Smooth muscle cell (in vitro differentiated cells): ENCODE data around the gene PTRH2. TPM values are rescaled to one million over a fixed set of nuclear protein-coding genes. Genes with fewer than 3 reads are reported as not detected.
A peak's percentile ranks its signal among the peaks of the same experiment; 100 is the strongest.

ENCODE experiments used
- DNase-seq: peaks from one replicate; lab custom pipeline; 2025; ENCODE audit not compliant: unreplicated experiment; lab: John Stamatoyannopoulos, UW
- H2AFZ ChIP-seq: fragments of 200-600 bp; sonication (generic); 2 replicates; pipeline ENCODE4 v1.6.0; 2016; ENCODE audit warnings: antibody characterized with exemption, low read depth, mild to moderate bottlenecking
- H3F3A ChIP-seq: fragments of 200-600 bp; sonication (generic); 2 replicates; pipeline ENCODE4 v1.6.0; 2017; ENCODE audit warnings: antibody characterized with exemption, low read depth
- H3K27ac ChIP-seq: fragments of 200-600 bp; sonication (generic); 2 replicates; pipeline ENCODE4 v1.5.1; 2016; ENCODE audit warnings: low read depth, mild to moderate bottlenecking
- H3K27me3 ChIP-seq: fragments of 200-600 bp; sonication (generic); 2 replicates; pipeline ENCODE4 v1.6.1; 2016; ENCODE audit warnings: low read depth, mild to moderate bottlenecking
- H3K36me3 ChIP-seq: fragments of 200-600 bp; sonication (generic); 2 replicates; pipeline ENCODE4 v1.5.1; 2016; ENCODE audit warnings: low read depth
- H3K4me1 ChIP-seq: fragments of 200-600 bp; sonication (generic); 2 replicates; pipeline ENCODE4 v1.5.1; 2016; ENCODE audit warnings: low read depth
- H3K4me2 ChIP-seq: fragments of 200-600 bp; sonication (generic); 2 replicates; pipeline ENCODE4 v1.6.0; 2016; ENCODE audit warnings: mild to moderate bottlenecking
- H3K4me3 ChIP-seq: fragments of 200-600 bp; sonication (generic); 2 replicates; pipeline ENCODE4 v1.5.1; 2016; ENCODE audit warnings: mild to moderate bottlenecking
- H3K79me2 ChIP-seq: fragments of 200-600 bp; sonication (generic); 2 replicates; pipeline ENCODE4 v1.6.0; 2016; ENCODE audit warnings: low read depth, mild to moderate bottlenecking
- H3K9ac ChIP-seq: fragments of 200-600 bp; sonication (generic); 2 replicates; pipeline ENCODE4 v1.6.0; 2016; ENCODE audit warnings: low read depth
- H3K9me3 ChIP-seq: fragments of 200-600 bp; sonication (generic); replicated peaks from 2 replicates; pipeline ENCODE4 v1.5.1; 2016; ENCODE audit warnings: low read depth
- H4K20me1 ChIP-seq: fragments of 200-600 bp; sonication (generic); 2 replicates; pipeline ENCODE4 v1.6.0; 2016; ENCODE audit warnings: low read depth
- WGBS: methylation state at CpG from one replicate; pipeline ENCODE4 v1.1.7; 2016; ENCODE audit warnings: low lambda C conversion rate; 5-methylcytosine and 5-hydroxymethylcytosine counted together
- polyA plus RNA-seq: library from polyadenylated mRNA; unstranded; fragments of >200 nt; fragmentation: Nextera tagmentation; extraction: Ambion mirVana; gene quantifications from 2 replicates; pipeline ENCODE4 v1.2.1, GENCODE V29; 2016
- total RNA-seq: library from RNA; depleted of rRNA; stranded (reverse); fragments of >200 nt; gene quantifications from 2 replicates; pipeline ENCODE4 v1.2.3, GENCODE V29; 2014
- TF ChIP-seq, protein P1 (sequence below): fragments of 200-600 bp; sonication (generic); IDR thresholded peaks from 2 replicates; pipeline ENCODE4 v1.5.1; 2017; ENCODE audit warnings: borderline replicate concordance, mild to moderate bottlenecking, antibody characterized with exemption; ENCODE audit not compliant: insufficient read depth, poor library complexity, severe bottlenecking

PTRH2 gene
- total and polyA plus RNA-seq, 2 experiments from 2014 or later: 11.4 to 26.2 TPM

DNA sequence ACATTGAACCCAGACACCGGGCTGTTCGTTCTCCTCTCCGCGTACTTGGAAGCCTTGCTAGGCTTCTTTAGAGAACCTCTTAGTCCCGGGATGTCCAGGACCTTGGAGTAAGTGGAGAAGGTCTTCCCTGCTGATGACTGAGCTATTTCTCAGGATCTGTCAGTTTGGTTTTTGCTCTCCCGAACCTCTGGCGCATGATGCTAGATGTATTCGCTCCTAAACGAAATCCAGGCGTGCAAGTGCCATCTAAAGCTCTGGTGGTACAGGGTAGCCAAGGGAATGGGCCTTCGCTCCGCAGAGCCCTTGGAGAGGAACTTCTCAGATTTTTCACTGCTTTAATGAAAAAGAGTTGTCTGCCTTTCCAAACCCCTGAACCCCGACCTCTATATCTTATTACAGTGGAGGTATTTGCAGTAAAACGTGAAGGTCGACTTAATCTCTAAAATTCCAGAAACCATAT, 771 bp upstream of the PTRH2 start:
- Histone ChIP-seq H3K4me1 (peaks cover 28% of the 10 kb centered on the region), H3K27me3 (no peaks in the 10 kb centered on the region), H3K9ac (peak overlapping the region; percentile 97), H3K9me3 (no peaks in the 10 kb centered on the region), H4K20me1 (peaks cover 80% of the 10 kb centered on the region), H3K4me3 (peak overlapping the region; percentile 79), H3K27ac (peak overlapping the region; percentile 97), H3F3A (peaks cover 11% of the 10 kb centered on the region), H3K79me2 (peaks cover 93% of the 10 kb centered on the region), H2AFZ (no peak overlapping the region), H3K4me2 (peak overlapping the region; percentile 86), H3K36me3 (no peaks in the 10 kb centered on the region)
- no peak for DNase-seq
- 2% methylated on average over 15 of the region's 15 CpGs for WGBS
- TF ChIP-seq, protein P1, sequence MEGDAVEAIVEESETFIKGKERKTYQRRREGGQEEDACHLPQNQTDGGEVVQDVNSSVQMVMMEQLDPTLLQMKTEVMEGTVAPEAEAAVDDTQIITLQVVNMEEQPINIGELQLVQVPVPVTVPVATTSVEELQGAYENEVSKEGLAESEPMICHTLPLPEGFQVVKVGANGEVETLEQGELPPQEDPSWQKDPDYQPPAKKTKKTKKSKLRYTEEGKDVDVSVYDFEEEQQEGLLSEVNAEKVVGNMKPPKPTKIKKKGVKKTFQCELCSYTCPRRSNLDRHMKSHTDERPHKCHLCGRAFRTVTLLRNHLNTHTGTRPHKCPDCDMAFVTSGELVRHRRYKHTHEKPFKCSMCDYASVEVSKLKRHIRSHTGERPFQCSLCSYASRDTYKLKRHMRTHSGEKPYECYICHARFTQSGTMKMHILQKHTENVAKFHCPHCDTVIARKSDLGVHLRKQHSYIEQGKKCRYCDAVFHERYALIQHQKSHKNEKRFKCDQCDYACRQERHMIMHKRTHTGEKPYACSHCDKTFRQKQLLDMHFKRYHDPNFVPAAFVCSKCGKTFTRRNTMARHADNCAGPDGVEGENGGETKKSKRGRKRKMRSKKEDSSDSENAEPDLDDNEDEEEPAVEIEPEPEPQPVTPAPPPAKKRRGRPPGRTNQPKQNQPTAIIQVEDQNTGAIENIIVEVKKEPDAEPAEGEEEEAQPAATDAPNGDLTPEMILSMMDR: no peak

GRCh38 chr17:59702304-59702703, 4.9 kb downstream of the PTRH2 start:
- no peak overlapping the region for H3K4me2 ChIP-seq
- no peak overlapping the region for H3K4me3 ChIP-seq
- no peaks in the 10 kb centered on the region for H3K27me3 ChIP-seq
- no peak for DNase-seq
- peaks cover 89% of the 10 kb centered on the region for H4K20me1 ChIP-seq
- H3K36me3 ChIP-seq: no peaks in the 10 kb centered on the region
- peak overlapping the region; percentile 15 for H3K27ac ChIP-seq
- peaks cover 14% of the 10 kb centered on the region for H3K4me1 ChIP-seq
- H3K79me2 ChIP-seq: peaks cover 96% of the 10 kb centered on the region
- H3K9me3 ChIP-seq: no peaks in the 10 kb centered on the region
- H3F3A ChIP-seq: peaks cover 22% of the 10 kb centered on the region
- no peak overlapping the region for H2AFZ ChIP-seq
- 94% methylated on average over 7 of the region's 7 CpGs for WGBS
- TF ChIP-seq, protein P1: no peak
- no peak overlapping the region for H3K9ac ChIP-seq

DNA sequence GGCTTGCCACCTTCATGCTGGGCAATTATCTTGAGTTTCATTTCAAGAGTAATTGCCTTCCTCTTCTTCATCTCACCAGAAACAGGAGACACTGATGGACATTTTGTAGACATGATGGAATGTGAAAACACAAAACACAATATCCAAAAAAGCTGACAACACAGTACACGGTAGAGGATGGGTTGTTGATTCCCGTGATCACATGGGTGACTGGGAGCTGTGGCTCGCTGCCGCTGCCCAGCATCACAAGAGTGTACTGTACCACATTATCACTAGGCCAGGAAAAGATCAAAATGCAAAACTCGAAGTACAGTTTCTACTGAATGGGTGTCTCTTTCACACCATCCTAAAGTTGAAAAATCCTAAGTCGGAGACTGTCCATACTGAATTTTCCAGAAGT, 7.4 kb downstream of the PTRH2 start:
- DNase-seq: no peak
- H3K9ac ChIP-seq: no peak overlapping the region
- no peak overlapping the region for H3K4me3 ChIP-seq
- peaks cover 45% of the 10 kb centered on the region for H3F3A ChIP-seq
- peaks cover 98% of the 10 kb centered on the region for H4K20me1 ChIP-seq
- H3K36me3 ChIP-seq: peaks cover 10% of the 10 kb centered on the region
- TF ChIP-seq, protein P1: no peak
- no peaks in the 10 kb centered on the region for H3K9me3 ChIP-seq
- H3K27me3 ChIP-seq: no peaks in the 10 kb centered on the region
- H3K79me2 ChIP-seq: peaks cover 96% of the 10 kb centered on the region
- H3K4me2 ChIP-seq: no peak overlapping the region
- H3K4me1 ChIP-seq: no peaks in the 10 kb centered on the region
- H2AFZ ChIP-seq: no peak overlapping the region
- H3K27ac ChIP-seq: no peak overlapping the region
- 96% methylated on average over 6 of the region's 6 CpGs for WGBS

- Histone ChIP-seq H3K9ac (no peak overlapping the region), H3K27me3 (no peaks in the 10 kb centered on the region), H3K4me1 (no peaks in the 10 kb centered on the region), H2AFZ (no peak overlapping the region), H4K20me1 (peaks cover 100% of the 10 kb centered on the region), H3F3A (peaks cover 50% of the 10 kb centered on the region), H3K4me3 (no peak overlapping the region), H3K27ac (no peak overlapping the region), H3K9me3 (no peaks in the 10 kb centered on the region), H3K79me2 (peaks cover 96% of the 10 kb centered on the region), H3K36me3 (peaks cover 16% of the 10 kb centered on the region), H3K4me2 (no peak overlapping the region)
- DNase-seq: no peak
- TF ChIP-seq, protein P1: no peak
- 96% methylated on average over 7 of the region's 7 CpGs for WGBS
These were observed 8.0 kb downstream of the PTRH2 start for GRCh38 chr17:59699218-59699617.
